Activated CD8-positive, alpha-beta memory T cell treated with anti-CD3 and anti-CD28 coated beads for 1 hour (primary cell): Measurements from ENCODE around the gene TXLNB.
"Not testable (repeated sequence)": the region's sequence is repeated elsewhere in the genome, so short reads cannot be mapped to it uniquely, and the experiment has no call there.

Experiments used
- DNase-seq, 2 donors: peaks; one replicate each; pipeline ENCODE4 v3.0.0-alpha.2; 2020; ENCODE audit warnings: low read depth in 1 of 2; ENCODE audit errors: extremely low read depth in 1 of 2

Gene TXLNB

GRCh38 chr6:139313229-139313628 lies 21.4 kb upstream of the TXLNB start:
- no peak for DNase-seq

- no peak for DNase-seq
These were observed 20.0 kb upstream of the TXLNB start for GRCh38 chr6:139311831-139312230.

- DNase-seq, result no peak
These were observed 17.3 kb upstream of the TXLNB start for GRCh38 chr6:139308936-139309603.

- no peak for DNase-seq
These were observed 16.6 kb upstream of the TXLNB start for GRCh38 chr6:139308286-139308916.

GRCh38 chr6:139306291-139306981 lies 14.6 kb upstream of the TXLNB start:
- no peak for DNase-seq

GRCh38 chr6:139303185-139303584 lies 11.4 kb upstream of the TXLNB start:
- DNase-seq, result no peak

- DNase-seq, result no peak
These were observed 6.1 kb upstream of the TXLNB start for GRCh38 chr6:139297921-139298320.

- DNase-seq, result no peak
These were observed 5.1 kb upstream of the TXLNB start for GRCh38 chr6:139296927-139297326.

- no peak for DNase-seq
These were observed 4.1 kb upstream of the TXLNB start for GRCh38 chr6:139295901-139296300.

GRCh38 chr6:139294090-139294489 lies 2.3 kb upstream of the TXLNB start:
- DNase-seq, result no peak

- DNase-seq, result not testable (repeated sequence)
These were observed 1.4 kb upstream of the TXLNB start for GRCh38 chr6:139293230-139293629.

GRCh38 chr6:139290787-139291311 lies 949 bp downstream of the TXLNB start:
- DNase-seq, result no peak

GRCh38 chr6:139289233-139289632 lies 2.6 kb downstream of the TXLNB start:
- DNase-seq, result no peak

GRCh38 chr6:139288496-139289040 lies 3.2 kb downstream of the TXLNB start:
- DNase-seq, result no peak

- DNase-seq, result no peak
These were observed 3.9 kb downstream of the TXLNB start for GRCh38 chr6:139287868-139288267.

- DNase-seq, result not testable (repeated sequence)
These were observed 5.4 kb downstream of the TXLNB start for GRCh38 chr6:139286438-139286837.

- no peak for DNase-seq
These were observed 6.2 kb downstream of the TXLNB start for GRCh38 chr6:139285590-139285989.

- no peak for DNase-seq
These were observed 7.0 kb downstream of the TXLNB start for GRCh38 chr6:139284789-139285188.

- DNase-seq, result no peak
These were observed 9.1 kb downstream of the TXLNB start for GRCh38 chr6:139282684-139283083.

- no peak for DNase-seq
These were observed 13.6 kb downstream of the TXLNB start for GRCh38 chr6:139278190-139278589.

GRCh38 chr6:139277587-139277986 lies 14.2 kb downstream of the TXLNB start:
- DNase-seq, result no peak

- DNase-seq, result no peak
These were observed 14.6 kb downstream of the TXLNB start for GRCh38 chr6:139277161-139277560.
